Lower leg skin (tissue), 4 donors: ENCODE results near the gene DHRS13. TPM values are rescaled to one million over a fixed set of nuclear protein-coding genes. Genes with fewer than 3 reads are reported as not detected.

Experiments
- DNase-seq, 2 donors: peaks; one replicate each; pipeline ENCODE4 v3.0.0-alpha.2; 2019; ENCODE audit warnings: low spot score in 2 of 2
- H3K4me3 ChIP-seq: fragments of 200-600 bp; sonication (generic); 2 replicates; pipeline ENCODE4 v1.5.1; 2017; ENCODE audit warnings: mild to moderate bottlenecking, low read depth; ENCODE audit not compliant: poor library complexity, severe bottlenecking
- POLR2A ChIP-seq, 2 donors: fragments of 450-650 bp; IDR thresholded peaks; one replicate each; pipeline ENCODE4 v1.6.1; 2016 to 2017; ENCODE audit warnings: antibody characterized with exemption in 2 of 2, mild to moderate bottlenecking in 1 of 2, moderate library complexity in 1 of 2
- WGBS, 2 donors: methylation state at CpG; one replicate each; pipeline ENCODE4 v1.1.5; 2018; 5-methylcytosine and 5-hydroxymethylcytosine counted together
- intact Hi-C: fragments of 100-400 bp; cut with DNase I; formaldehyde crosslinking; loops from one replicate; pipeline ENCODE4 v1.15.0; 2023; ENCODE audit warnings: low total_unique reads
- total RNA-seq, 4 donors: library from RNA; depleted of rRNA; stranded (reverse); fragments of >200 nt; gene quantifications; one replicate each; pipeline ENCODE4 v1.1.0, GENCODE V29; 2016
- TF ChIP-seq, protein P1 (sequence below), 3 donors: fragments of 450-650 bp; IDR thresholded peaks; one replicate each; pipeline ENCODE4 v1.5.1; 2016; ENCODE audit warnings: antibody characterized with exemption in 3 of 3, mild to moderate bottlenecking in 3 of 3, moderate library complexity in 2 of 3

DHRS13 gene
- total RNA-seq, 4 donors from 2014 or later, result 19.2 to 22.9 (median 19.5) TPM

- 0 to 1% methylated on average over 41 of the region's 43 CpGs for WGBS, 2 donors
- peak; percentile 51 to 92 for DNase-seq
- TF ChIP-seq POLR2A (IDR thresholded peaks at IDR 0.05), result no peak
- TF ChIP-seq, protein P1, sequence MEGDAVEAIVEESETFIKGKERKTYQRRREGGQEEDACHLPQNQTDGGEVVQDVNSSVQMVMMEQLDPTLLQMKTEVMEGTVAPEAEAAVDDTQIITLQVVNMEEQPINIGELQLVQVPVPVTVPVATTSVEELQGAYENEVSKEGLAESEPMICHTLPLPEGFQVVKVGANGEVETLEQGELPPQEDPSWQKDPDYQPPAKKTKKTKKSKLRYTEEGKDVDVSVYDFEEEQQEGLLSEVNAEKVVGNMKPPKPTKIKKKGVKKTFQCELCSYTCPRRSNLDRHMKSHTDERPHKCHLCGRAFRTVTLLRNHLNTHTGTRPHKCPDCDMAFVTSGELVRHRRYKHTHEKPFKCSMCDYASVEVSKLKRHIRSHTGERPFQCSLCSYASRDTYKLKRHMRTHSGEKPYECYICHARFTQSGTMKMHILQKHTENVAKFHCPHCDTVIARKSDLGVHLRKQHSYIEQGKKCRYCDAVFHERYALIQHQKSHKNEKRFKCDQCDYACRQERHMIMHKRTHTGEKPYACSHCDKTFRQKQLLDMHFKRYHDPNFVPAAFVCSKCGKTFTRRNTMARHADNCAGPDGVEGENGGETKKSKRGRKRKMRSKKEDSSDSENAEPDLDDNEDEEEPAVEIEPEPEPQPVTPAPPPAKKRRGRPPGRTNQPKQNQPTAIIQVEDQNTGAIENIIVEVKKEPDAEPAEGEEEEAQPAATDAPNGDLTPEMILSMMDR (IDR thresholded peaks at IDR 0.05), result no peak
- peak overlapping the region; percentile 68 for H3K4me3 ChIP-seq
- intact Hi-C loops, result no loop called here
These were observed 47.3 kb upstream of the DHRS13 start for GRCh38 chr17:28950017-28950751.

DNA sequence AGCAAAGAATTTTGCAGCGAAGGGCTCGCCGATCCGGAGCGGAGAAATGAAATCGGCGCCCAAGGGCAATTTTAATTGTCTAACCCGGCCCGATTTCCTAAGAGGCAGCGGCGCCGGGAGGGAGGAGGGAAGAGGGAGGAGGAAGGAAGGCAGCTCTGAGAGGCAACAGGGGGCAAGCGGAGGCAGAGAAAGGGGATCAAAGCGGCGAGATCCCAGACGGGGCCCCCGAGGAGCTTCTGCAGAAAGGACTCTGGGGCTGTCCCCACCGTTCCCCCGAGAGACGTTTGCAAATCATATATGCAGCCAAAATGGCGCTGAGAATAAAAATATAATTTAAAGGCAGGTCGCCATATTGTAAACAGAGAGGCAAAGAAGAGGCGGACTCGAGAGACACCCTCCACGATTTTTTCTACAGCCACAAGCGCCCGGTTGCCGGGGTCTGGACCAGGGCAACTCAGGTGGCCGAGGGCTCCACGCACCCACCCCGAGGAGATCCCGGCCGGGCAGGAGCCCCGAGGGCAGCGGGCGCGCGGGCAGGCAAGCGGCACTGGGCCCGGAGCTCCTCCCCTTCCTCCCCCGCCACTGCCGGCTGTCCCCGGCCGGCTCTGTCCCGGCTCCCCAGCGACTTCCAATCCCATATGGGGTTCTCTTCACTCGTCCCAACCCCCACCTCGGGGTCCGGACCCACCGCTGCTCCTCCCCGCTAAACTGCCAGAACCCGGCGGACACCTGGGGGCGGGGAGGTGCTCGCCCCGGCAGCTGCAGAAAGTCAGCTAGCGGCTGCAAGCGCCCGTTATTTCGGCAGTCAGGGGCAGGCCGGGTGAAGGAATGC lies 46.5 kb upstream of the DHRS13 start:
- peak; percentile 59 to 95 for DNase-seq
- H3K4me3 ChIP-seq, result peak overlapping the region; percentile 68
- 0% methylated on average over 56 to 61 of the region's 61 CpGs for WGBS, 2 donors
- TF ChIP-seq, protein P1 (IDR thresholded peaks at IDR 0.05), result no peak
- TF ChIP-seq POLR2A (IDR thresholded peaks at IDR 0.05), result no peak
- intact Hi-C loops, result no loop called here

- TF ChIP-seq, protein P1 (IDR thresholded peaks at IDR 0.05), result no peak
- no peak for TF ChIP-seq POLR2A (IDR thresholded peaks at IDR 0.05)
- intact Hi-C loops, result no loop called here
- 0 to 2% methylated on average over 15 of the region's 15 CpGs for WGBS, 2 donors
- H3K4me3 ChIP-seq, result peak overlapping the region; percentile 68
- DNase-seq, result no peak
These were observed 46.0 kb upstream of the DHRS13 start for GRCh38 chr17:28948873-28949184.

- TF ChIP-seq POLR2A (IDR thresholded peaks at IDR 0.05), result no peak
- TF ChIP-seq, protein P1 (IDR thresholded peaks at IDR 0.05), result no peak
- peak in 1 of 2 donors; percentile 34 for DNase-seq
- 14 to 19% methylated on average over 4 of the region's 4 CpGs for WGBS, 2 donors
- no peak overlapping the region for H3K4me3 ChIP-seq
- intact Hi-C loops, result no loop called here
These were observed 45.5 kb upstream of the DHRS13 start for GRCh38 chr17:28948342-28948741.

GRCh38 chr17:28947639-28948038 lies 44.8 kb upstream of the DHRS13 start:
- DNase-seq, result no peak
- no peak overlapping the region for H3K4me3 ChIP-seq
- intact Hi-C loops, result no loop called here
- no peak for TF ChIP-seq POLR2A (IDR thresholded peaks at IDR 0.05)
- TF ChIP-seq, protein P1 (IDR thresholded peaks at IDR 0.05), result no peak
- 41 to 53% methylated on average over 3 of the region's 3 CpGs for WGBS, 2 donors
